H9 (cell line): Measurements from ENCODE around the gene VPS51. TPM values are rescaled to one million over a fixed set of nuclear protein-coding genes. Genes with fewer than 3 reads are reported as not detected.
A peak's percentile ranks its signal among the peaks of the same experiment; 100 is the strongest.

Source experiments
- DNase-seq: peaks from one replicate; pipeline ENCODE4 v3.0.0-alpha.2; 2017
- H2AFZ ChIP-seq: one replicate; pipeline ENCODE4 v1.6.1; 2013; ENCODE audit warnings: mild to moderate bottlenecking, low read length, control low read depth, moderate library complexity
- H2AK5ac ChIP-seq: 2 replicates; pipeline ENCODE4 v1.6.1; 2013; ENCODE audit warnings: low read length, control low read depth, mixed read lengths; ENCODE audit not compliant: insufficient read length
- H2BK120ac ChIP-seq: one replicate; pipeline ENCODE4 v1.6.1; 2013; ENCODE audit warnings: low read depth, mild to moderate bottlenecking, low read length, control low read depth, inconsistent platforms; ENCODE audit not compliant: poor library complexity, severe bottlenecking
- H2BK12ac ChIP-seq: 2 replicates; pipeline ENCODE4 v1.6.1; 2013; ENCODE audit warnings: low read length, control low read depth, mixed read lengths, low read depth; ENCODE audit not compliant: insufficient read length
- H2BK15ac ChIP-seq: 2 replicates; pipeline ENCODE4 v1.6.1; 2013; ENCODE audit warnings: low read depth, low read length, control low read depth
- H2BK20ac ChIP-seq: one replicate; pipeline ENCODE4 v1.6.1; 2013; ENCODE audit warnings: low read depth, mild to moderate bottlenecking, low read length, control low read depth, inconsistent platforms; ENCODE audit not compliant: poor library complexity, severe bottlenecking
- H2BK5ac ChIP-seq: 2 replicates; pipeline ENCODE4 v1.6.1; 2013; ENCODE audit warnings: low read length, control low read depth, mixed read lengths; ENCODE audit not compliant: insufficient read length
- H3K14ac ChIP-seq: 2 replicates; pipeline ENCODE4 v1.6.1; 2013; ENCODE audit warnings: low read length, control low read depth; ENCODE audit not compliant: insufficient read depth
- H3K18ac ChIP-seq: 2 replicates; pipeline ENCODE4 v1.6.1; 2013; ENCODE audit warnings: low read depth, mild to moderate bottlenecking, mixed read lengths, low read length, control low read depth; ENCODE audit not compliant: insufficient read length
- H3K23ac ChIP-seq: 2 replicates; pipeline ENCODE4 v1.6.1; 2013; ENCODE audit warnings: low read length, control low read depth, mixed read lengths, low read depth; ENCODE audit not compliant: insufficient read length
- H3K23me2 ChIP-seq: 2 replicates; pipeline ENCODE4 v1.6.1; 2013; ENCODE audit warnings: low read depth, mild to moderate bottlenecking, mixed read lengths, low read length, control low read depth; ENCODE audit not compliant: insufficient read length, poor library complexity, severe bottlenecking
- H3K27ac ChIP-seq: 2 replicates; pipeline ENCODE4 v1.5.1; 2013; ENCODE audit warnings: low read length, control low read depth, mixed read lengths, low read depth; ENCODE audit not compliant: insufficient read length
- H3K27me3 ChIP-seq: 2 replicates; pipeline ENCODE4 v1.6.1; 2013; ENCODE audit warnings: low read length, control low read depth, inconsistent platforms; ENCODE audit not compliant: insufficient read depth
- H3K4ac ChIP-seq: 2 replicates; pipeline ENCODE4 v1.6.1; 2013; ENCODE audit warnings: low read depth, mild to moderate bottlenecking, control low read depth, inconsistent platforms, low read length, moderate library complexity
- H3K4me1 ChIP-seq: 2 replicates; pipeline ENCODE4 v1.6.1; 2013; ENCODE audit warnings: low read length, control low read depth, inconsistent platforms; ENCODE audit not compliant: insufficient read depth
- H3K4me2 ChIP-seq: 2 replicates; pipeline ENCODE4 v1.6.1; 2013; ENCODE audit warnings: low read length, control low read depth, mixed read lengths; ENCODE audit not compliant: insufficient read length, insufficient read depth
- H3K56ac ChIP-seq: 2 replicates; pipeline ENCODE4 v1.6.1; 2013; ENCODE audit warnings: low read depth, mild to moderate bottlenecking, mixed read lengths, low read length, control low read depth; ENCODE audit not compliant: insufficient read length
- H3K79me1 ChIP-seq: 2 replicates; pipeline ENCODE4 v1.6.1; 2013; ENCODE audit warnings: low read depth, mild to moderate bottlenecking, moderate library complexity, low read length, control low read depth, inconsistent platforms; ENCODE audit not compliant: insufficient read depth, poor library complexity, severe bottlenecking
- H3K79me2 ChIP-seq: 2 replicates; pipeline ENCODE4 v1.6.1; 2013; ENCODE audit warnings: low read length, control low read depth, inconsistent platforms; ENCODE audit not compliant: insufficient read depth
- H3K9ac ChIP-seq: 2 replicates; pipeline ENCODE4 v1.6.1; 2013; ENCODE audit warnings: low read length, control low read depth, mixed read lengths; ENCODE audit not compliant: insufficient read length; ENCODE audit errors: extremely low read depth
- H3K9me3 ChIP-seq: one replicate; pipeline ENCODE4 v1.6.1; 2013; ENCODE audit warnings: low read depth, low read length, inconsistent platforms; ENCODE audit not compliant: control insufficient read depth
- H3T11ph ChIP-seq: one replicate; pipeline ENCODE4 v1.6.1; 2013; ENCODE audit warnings: mild to moderate bottlenecking, low read length, control low read depth, inconsistent platforms
- H4K20me1 ChIP-seq: one replicate; pipeline ENCODE4 v1.6.1; 2013; ENCODE audit not compliant: control insufficient read depth, insufficient read length, insufficient read depth
- H4K5ac ChIP-seq: 2 replicates; pipeline ENCODE4 v1.6.1; 2013; ENCODE audit warnings: low read depth, mild to moderate bottlenecking, mixed read lengths, low read length, control low read depth; ENCODE audit not compliant: insufficient read length
- H4K8ac ChIP-seq: replicated peaks from 2 replicates; pipeline ENCODE4 v1.6.1; 2013; ENCODE audit warnings: low read length, control low read depth, mixed read lengths, low read depth; ENCODE audit not compliant: insufficient read length
- H4K91ac ChIP-seq: 2 replicates; pipeline ENCODE4 v1.6.1; 2013; ENCODE audit warnings: low read depth, mild to moderate bottlenecking, moderate library complexity, mixed read lengths, low read length, control low read depth; ENCODE audit not compliant: insufficient read length
- H3K27ac Mint-ChIP-seq, 3 experiments: 2 replicates in 2 of 3; 3 replicates in 1 of 3; pipeline ENCODE4 v1.8.0; 2020 to 2021; ENCODE audit warnings: mixed read lengths in 3 of 3, mild to moderate bottlenecking in 1 of 3, moderate library complexity in 1 of 3
- H3K27me3 Mint-ChIP-seq: 2 replicates; pipeline ENCODE4 v1.8.0; 2021; ENCODE audit warnings: low read depth, mild to moderate bottlenecking, moderate library complexity, mixed read lengths
- H3K36me3 Mint-ChIP-seq, 3 experiments: 2 replicates in 2 of 3; 3 replicates in 1 of 3; pipeline ENCODE4 v1.8.0; 2020 to 2021; ENCODE audit warnings: low read depth in 3 of 3, mixed read lengths in 3 of 3; ENCODE audit not compliant: insufficient read depth in 1 of 3
- H3K4me1 Mint-ChIP-seq, 2 experiments: 2 replicates each; pipeline ENCODE4 v1.8.0; 2020; ENCODE audit warnings: mixed read lengths in 2 of 2
- H3K4me3 Mint-ChIP-seq, 2 experiments: 2 replicates in 1 of 2; 3 replicates in 1 of 2; pipeline ENCODE4 v1.8.0; 2020 to 2021; ENCODE audit warnings: mild to moderate bottlenecking in 2 of 2, mixed read lengths in 2 of 2, moderate library complexity in 1 of 2
- H3K9me3 Mint-ChIP-seq, 2 experiments: 2 replicates in 1 of 2; 3 replicates in 1 of 2; pipeline ENCODE4 v1.8.0; 2020; ENCODE audit warnings: mild to moderate bottlenecking in 2 of 2, mixed read lengths in 2 of 2, moderate library complexity in 1 of 2
- CTCF ChIP-seq: fragments of 200-600 bp; sonication (generic); conservative IDR thresholded peaks from 3 replicates; pipeline ENCODE4 v1.8.0; 2021; ENCODE audit warnings: antibody characterized with exemption, mild to moderate bottlenecking
- WGBS: extraction: QIAGEN DNeasy Blood & Tissue Kit; methylation state at CpG from one replicate; pipeline ENCODE4 v1.1.7; 2013; ENCODE audit warnings: missing lambda C conversion rate, low lambda C conversion rate, mixed read lengths; ENCODE audit not compliant: insufficient read length; ENCODE audit errors: extremely low coverage; 5-methylcytosine and 5-hydroxymethylcytosine counted together
- total RNA-seq: library from RNA; stranded (reverse); gene quantifications from 2 replicates; pipeline ENCODE4 v1.2.1, GENCODE V29; 2021

The VPS51 gene
- total RNA-seq, 1 experiment from 2014 or later: 94.7 TPM

- H2BK12ac ChIP-seq: no peak overlapping the region
- DNase-seq: no peak
- no peak overlapping the region for H2BK5ac ChIP-seq
- no peak overlapping the region for H4K8ac ChIP-seq
- H3K23me2 ChIP-seq: no peaks in the 10 kb centered on the region
- no peak overlapping the region for H4K91ac ChIP-seq
- no peaks in the 10 kb centered on the region for H3K79me2 ChIP-seq
- Mint-ChIP-seq H3K4me1 (peaks cover 2 to 4% of the 10 kb centered on the region in 2 experiments), H3K9me3 (no peaks in the 10 kb centered on the region; a peak in 1 of 5 replicates), H3K4me3 (no peak overlapping the region), H3K27ac (peak overlapping the region in 1 of 3 experiments; percentile 61; a peak in 2 of 7 replicates), H3K27me3 (peaks cover 15% of the 10 kb centered on the region), H3K36me3 (no peaks in the 10 kb centered on the region)
- TF ChIP-seq CTCF: no peak
- H3K4me1 ChIP-seq: no peaks in the 10 kb centered on the region
- H3K9ac ChIP-seq: no peak overlapping the region
- no peak overlapping the region for H3K27ac ChIP-seq
- no peak overlapping the region for H3K56ac ChIP-seq
- no peak overlapping the region for H2AFZ ChIP-seq
- H4K20me1 ChIP-seq: no peaks in the 10 kb centered on the region
- H2BK120ac ChIP-seq: no peak overlapping the region
- H3K4ac ChIP-seq: no peak overlapping the region
- no peak overlapping the region for H3T11ph ChIP-seq
- no peaks in the 10 kb centered on the region for H3K9me3 ChIP-seq
- H2BK15ac ChIP-seq: no peak overlapping the region
- no peak overlapping the region for H2BK20ac ChIP-seq
- H3K23ac ChIP-seq: no peak overlapping the region
- no CpG with 5 or more reads among the region's 7 CpGs for WGBS
- H3K4me2 ChIP-seq: no peak overlapping the region
- no peak overlapping the region for H2AK5ac ChIP-seq
- no peak overlapping the region for H3K14ac ChIP-seq
- no peaks in the 10 kb centered on the region for H3K27me3 ChIP-seq
- no peak overlapping the region for H4K5ac ChIP-seq
- H3K79me1 ChIP-seq: no peaks in the 10 kb centered on the region
- no peak overlapping the region for H3K18ac ChIP-seq
These were observed 38.5 kb upstream of the VPS51 start for GRCh38 chr11:65057526-65057925.
